Kidney epithelial cell (primary cell): ENCODE measurements around the gene CBFA2T3. TPM values are rescaled to one million over a fixed set of nuclear protein-coding genes. Genes with fewer than 3 reads are reported as not detected.
"Not testable (repeated sequence)": the region's sequence is repeated elsewhere in the genome, so short reads cannot be mapped to it uniquely, and the experiment has no call there.

Source experiments
- DNase-seq: peaks from one replicate; pipeline ENCODE4 v3.0.0-alpha.2; 2010; ENCODE audit warnings: low read depth
- H3K27me3 ChIP-seq: 2 replicates; pipeline ENCODE4 v1.6.0; 2011; ENCODE audit warnings: low read length; ENCODE audit not compliant: control insufficient read depth, insufficient read depth
- H3K36me3 ChIP-seq: 2 replicates; pipeline ENCODE4 v1.5.1; 2011; ENCODE audit warnings: low read length; ENCODE audit not compliant: control insufficient read depth, insufficient read depth
- H3K4me3 ChIP-seq: 2 replicates; pipeline ENCODE4 v1.5.1; 2011; ENCODE audit warnings: low read depth, mild to moderate bottlenecking, control low read depth, low read length
- CTCF ChIP-seq: IDR thresholded peaks from 2 replicates; pipeline ENCODE4 v1.5.1; 2011; ENCODE audit warnings: mild to moderate bottlenecking, moderate library complexity, low read length, control low read depth, inconsistent platforms; ENCODE audit not compliant: insufficient read depth, poor library complexity, severe bottlenecking
- total RNA-seq: library from RNA; depleted of rRNA; stranded (reverse); fragments of >200 nt; gene quantifications from 2 replicates; pipeline ENCODE4 v1.2.3, GENCODE V29; 2015

The CBFA2T3 gene
- total RNA-seq, 1 donor from 2014 or later: 0.63 TPM

GRCh38 chr16:88895335-88895734, 81.7 kb downstream of the CBFA2T3 start:
- DNase-seq: no peak
- TF ChIP-seq CTCF: no peak
- no peaks in the 10 kb centered on the region for H3K36me3 ChIP-seq
- H3K4me3 ChIP-seq: no peak overlapping the region
- H3K27me3 ChIP-seq: peaks cover 5% of the 10 kb centered on the region

GRCh38 chr16:88894681-88895300, 82.2 kb downstream of the CBFA2T3 start:
- no peak for TF ChIP-seq CTCF
- Histone ChIP-seq H3K36me3 (no peaks in the 10 kb centered on the region), H3K4me3 (no peak overlapping the region), H3K27me3 (peaks cover 5% of the 10 kb centered on the region)
- DNase-seq: no peak

GRCh38 chr16:88894266-88894665, 82.7 kb downstream of the CBFA2T3 start:
- DNase-seq, H3K27me3 ChIP-seq, H3K4me3 ChIP-seq, H3K36me3 ChIP-seq: not testable (repeated sequence)

GRCh38 chr16:88893127-88893968, 83.7 kb downstream of the CBFA2T3 start:
- TF ChIP-seq CTCF: no peak
- DNase-seq: no peak
- no peak overlapping the region for H3K4me3 ChIP-seq
- H3K36me3 ChIP-seq: no peaks in the 10 kb centered on the region
- peaks cover 2% of the 10 kb centered on the region for H3K27me3 ChIP-seq

GRCh38 chr16:88892065-88892464, 84.9 kb downstream of the CBFA2T3 start:
- no peak for DNase-seq
- Histone ChIP-seq H3K36me3 (no peaks in the 10 kb centered on the region), H3K27me3 (peaks cover 8% of the 10 kb centered on the region), H3K4me3 (no peak overlapping the region)
- no peak for TF ChIP-seq CTCF

- Histone ChIP-seq H3K4me3 (no peak overlapping the region), H3K36me3 (no peaks in the 10 kb centered on the region), H3K27me3 (peaks cover 13% of the 10 kb centered on the region)
- no peak for TF ChIP-seq CTCF
- DNase-seq: no peak
These were observed 85.9 kb downstream of the CBFA2T3 start for GRCh38 chr16:88891083-88891482.

- peaks cover 16% of the 10 kb centered on the region for H3K27me3 ChIP-seq
- not testable (repeated sequence) for H3K4me3 ChIP-seq, DNase-seq, H3K36me3 ChIP-seq
These were observed 87.2 kb downstream of the CBFA2T3 start for GRCh38 chr16:88889702-88890352.
